Measurements from ENCODE around the gene TMEM233.

DNA sequence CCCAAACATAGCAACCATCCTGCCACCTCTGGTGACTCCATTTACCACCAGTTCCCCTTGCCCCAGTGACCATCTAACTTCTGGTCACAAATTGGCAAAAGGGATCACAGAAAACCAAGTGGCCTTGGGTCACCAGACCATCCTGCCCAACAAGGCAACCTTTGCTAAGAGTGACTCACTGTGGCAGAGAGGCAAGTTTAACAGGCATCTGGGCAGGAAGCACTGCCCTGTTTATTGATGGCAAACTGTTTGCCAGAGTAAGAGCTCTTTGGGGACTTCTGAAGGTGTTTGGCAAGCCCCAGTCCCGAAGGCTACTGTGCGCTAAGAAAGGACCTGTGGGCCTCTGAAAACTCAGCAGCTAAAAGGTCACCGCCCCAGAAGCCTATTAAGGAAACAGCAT, 28.2 kb upstream of the TMEM233 start:
- TF ChIP-seq ARNTL (CRISPR knock-in tag; IDR thresholded peaks at IDR 0.05; ENCODE audit: borderline replicate concordance, low read depth), result no peak
- TF ChIP-seq, protein P1, sequence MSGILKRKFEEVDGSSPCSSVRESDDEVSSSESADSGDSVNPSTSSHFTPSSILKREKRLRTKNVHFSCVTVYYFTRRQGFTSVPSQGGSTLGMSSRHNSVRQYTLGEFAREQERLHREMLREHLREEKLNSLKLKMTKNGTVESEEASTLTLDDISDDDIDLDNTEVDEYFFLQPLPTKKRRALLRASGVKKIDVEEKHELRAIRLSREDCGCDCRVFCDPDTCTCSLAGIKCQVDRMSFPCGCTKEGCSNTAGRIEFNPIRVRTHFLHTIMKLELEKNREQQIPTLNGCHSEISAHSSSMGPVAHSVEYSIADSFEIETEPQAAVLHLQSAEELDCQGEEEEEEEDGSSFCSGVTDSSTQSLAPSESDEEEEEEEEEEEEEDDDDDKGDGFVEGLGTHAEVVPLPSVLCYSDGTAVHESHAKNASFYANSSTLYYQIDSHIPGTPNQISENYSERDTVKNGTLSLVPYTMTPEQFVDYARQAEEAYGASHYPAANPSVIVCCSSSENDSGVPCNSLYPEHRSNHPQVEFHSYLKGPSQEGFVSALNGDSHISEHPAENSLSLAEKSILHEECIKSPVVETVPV (CRISPR knock-in tag; IDR thresholded peaks at IDR 0.05), result no peak
- TF ChIP-seq, protein P2, sequence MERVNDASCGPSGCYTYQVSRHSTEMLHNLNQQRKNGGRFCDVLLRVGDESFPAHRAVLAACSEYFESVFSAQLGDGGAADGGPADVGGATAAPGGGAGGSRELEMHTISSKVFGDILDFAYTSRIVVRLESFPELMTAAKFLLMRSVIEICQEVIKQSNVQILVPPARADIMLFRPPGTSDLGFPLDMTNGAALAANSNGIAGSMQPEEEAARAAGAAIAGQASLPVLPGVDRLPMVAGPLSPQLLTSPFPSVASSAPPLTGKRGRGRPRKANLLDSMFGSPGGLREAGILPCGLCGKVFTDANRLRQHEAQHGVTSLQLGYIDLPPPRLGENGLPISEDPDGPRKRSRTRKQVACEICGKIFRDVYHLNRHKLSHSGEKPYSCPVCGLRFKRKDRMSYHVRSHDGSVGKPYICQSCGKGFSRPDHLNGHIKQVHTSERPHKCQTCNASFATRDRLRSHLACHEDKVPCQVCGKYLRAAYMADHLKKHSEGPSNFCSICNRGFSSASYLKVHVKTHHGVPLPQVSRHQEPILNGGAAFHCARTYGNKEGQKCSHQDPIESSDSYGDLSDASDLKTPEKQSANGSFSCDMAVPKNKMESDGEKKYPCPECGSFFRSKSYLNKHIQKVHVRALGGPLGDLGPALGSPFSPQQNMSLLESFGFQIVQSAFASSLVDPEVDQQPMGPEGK (CRISPR knock-in tag; IDR thresholded peaks at IDR 0.05; ENCODE audit: borderline replicate concordance), result no peak
- TF ChIP-seq, protein P3, sequence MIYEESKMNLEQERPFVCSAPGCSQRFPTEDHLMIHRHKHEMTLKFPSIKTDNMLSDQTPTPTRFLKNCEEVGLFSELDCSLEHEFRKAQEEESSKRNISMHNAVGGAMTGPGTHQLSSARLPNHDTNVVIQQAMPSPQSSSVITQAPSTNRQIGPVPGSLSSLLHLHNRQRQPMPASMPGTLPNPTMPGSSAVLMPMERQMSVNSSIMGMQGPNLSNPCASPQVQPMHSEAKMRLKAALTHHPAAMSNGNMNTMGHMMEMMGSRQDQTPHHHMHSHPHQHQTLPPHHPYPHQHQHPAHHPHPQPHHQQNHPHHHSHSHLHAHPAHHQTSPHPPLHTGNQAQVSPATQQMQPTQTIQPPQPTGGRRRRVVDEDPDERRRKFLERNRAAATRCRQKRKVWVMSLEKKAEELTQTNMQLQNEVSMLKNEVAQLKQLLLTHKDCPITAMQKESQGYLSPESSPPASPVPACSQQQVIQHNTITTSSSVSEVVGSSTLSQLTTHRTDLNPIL (CRISPR knock-in tag; IDR thresholded peaks at IDR 0.05; ENCODE audit: low read depth), result no peak
- TF ChIP-seq OSR1 (CRISPR knock-in tag; IDR thresholded peaks at IDR 0.05), result no peak
- no peak for TF ChIP-seq ZNF70 (CRISPR knock-in tag; IDR thresholded peaks at IDR 0.05)
- no peak for TF ChIP-seq ZFP30 (CRISPR knock-in tag; IDR thresholded peaks at IDR 0.05)
- TF ChIP-seq, protein P4, sequence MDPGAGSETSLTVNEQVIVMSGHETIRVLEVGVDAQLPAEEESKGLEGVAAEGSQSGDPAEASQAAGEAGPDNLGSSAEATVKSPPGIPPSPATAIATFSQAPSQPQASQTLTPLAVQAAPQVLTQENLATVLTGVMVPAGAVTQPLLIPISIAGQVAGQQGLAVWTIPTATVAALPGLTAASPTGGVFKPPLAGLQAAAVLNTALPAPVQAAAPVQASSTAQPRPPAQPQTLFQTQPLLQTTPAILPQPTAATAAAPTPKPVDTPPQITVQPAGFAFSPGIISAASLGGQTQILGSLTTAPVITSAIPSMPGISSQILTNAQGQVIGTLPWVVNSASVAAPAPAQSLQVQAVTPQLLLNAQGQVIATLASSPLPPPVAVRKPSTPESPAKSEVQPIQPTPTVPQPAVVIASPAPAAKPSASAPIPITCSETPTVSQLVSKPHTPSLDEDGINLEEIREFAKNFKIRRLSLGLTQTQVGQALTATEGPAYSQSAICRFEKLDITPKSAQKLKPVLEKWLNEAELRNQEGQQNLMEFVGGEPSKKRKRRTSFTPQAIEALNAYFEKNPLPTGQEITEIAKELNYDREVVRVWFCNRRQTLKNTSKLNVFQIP (CRISPR knock-in tag; IDR thresholded peaks at IDR 0.05; ENCODE audit: borderline replicate concordance, low read depth), result no peak
- TF ChIP-seq ZFP3 (CRISPR knock-in tag; IDR thresholded peaks at IDR 0.05), result no peak
- TF ChIP-seq RARB (CRISPR knock-in tag; IDR thresholded peaks at IDR 0.05), result no peak
- TF ChIP-seq PPARA (CRISPR knock-in tag; IDR thresholded peaks at IDR 0.05; ENCODE audit: borderline replicate concordance), result no peak
